ENCODE data around the gene ANGPTL8. TPM values are rescaled to one million over a fixed set of nuclear protein-coding genes. Genes with fewer than 3 reads are reported as not detected.
A peak's percentile ranks its signal among the peaks of the same experiment; 100 is the strongest.

Gene ANGPTL8
- total and polyA plus RNA-seq, 9 of the 15 experiments (the other 6 are each of a cell fraction or from before 2014, with no cell fraction given) = not detected

GRCh38 chr19:11197291-11198174 lies 41.9 kb upstream of the ANGPTL8 start, which contains the start of gene KANK2 (continued):
- TF ChIP-seq VEZF1 (CRISPR knock-in tag; IDR thresholded peaks at IDR 0.05) (peak; percentile 98), POLR2AphosphoS5 (IDR thresholded peaks at IDR 0.05; ENCODE audit: control insufficient read depth, insufficient read depth, low read depth, low read length) (0 out of 2 replicates have a peak, but pooled peaks have one; percentile 25), PTBP1 (IDR thresholded peaks at IDR 0.05; ENCODE audit: low read depth, low read length) (0 out of 2 replicates have a peak, but pooled peaks have one; percentile 64), RBFOX2 (IDR thresholded peaks at IDR 0.05; ENCODE audit: low read depth, low read length) (peak; percentile 72), SMC3 (conservative IDR thresholded peaks at IDR 0.05; ENCODE audit: insufficient read depth, low read depth, low read length) (0 out of 2 replicates have a peak, but pooled peaks have one; percentile 25), KDM1A (IDR thresholded peaks at IDR 0.05) (peak; percentile 93 to 95), ID3 (CRISPR knock-in tag; IDR thresholded peaks at IDR 0.05) (no peak), ID3 (tag; IDR thresholded peaks at IDR 0.05) (peak; percentile 67), ZBTB17 (CRISPR knock-in tag; IDR thresholded peaks at IDR 0.05) (0 out of 2 replicates have a peak, but pooled peaks have one; percentile 10), PHF20 (IDR thresholded peaks at IDR 0.05; ENCODE audit: partially characterized antibody) (peak; percentile 72), MAX (CRISPR knock-in tag; IDR thresholded peaks at IDR 0.05) (peak; percentile 36; the same call in 1 of the 2 replicates), NRF1 (conservative IDR thresholded peaks at IDR 0.05 in 1 of 2, IDR thresholded peaks at IDR 0.05 in 1 of 2) (peak; percentile 25 to 43; a peak in 3 of 4 replicates), TEAD1 (CRISPR knock-in tag; IDR thresholded peaks at IDR 0.05) (0 out of 4 replicates have a peak, but pooled peaks of 1 of the 2 experiments have one; percentile 24), FOXA3 (CRISPR knock-in tag; conservative IDR thresholded peaks at IDR 0.05 in 1 of 2, IDR thresholded peaks at IDR 0.05 in 1 of 2) (0 out of 4 replicates have a peak, but pooled peaks of 1 of the 2 experiments have one; percentile 44), ARID1B (IDR thresholded peaks at IDR 0.05) (peak; percentile 42; the same call in 1 of the 2 replicates), TRIM25 (IDR thresholded peaks at IDR 0.05; ENCODE audit: borderline replicate concordance) (no peak), PHF8 (IDR thresholded peaks at IDR 0.05; ENCODE audit: borderline replicate concordance, low read length) (peak; percentile 68; the same call in 1 of the 2 replicates), ZNF124 (CRISPR knock-in tag; IDR thresholded peaks at IDR 0.05) (no peak), ZNF740 (CRISPR knock-in tag; IDR thresholded peaks at IDR 0.05) (peak; percentile 87), ZNF740 (tag; IDR thresholded peaks at IDR 0.05) (peak in 1 of 2 experiments; percentile 83; a peak in 2 of 4 replicates), SP2 (IDR thresholded peaks at IDR 0.05; ENCODE audit: extremely low read depth, low read depth, low read length, poor library complexity, severe bottlenecking) (no peak)

Data from K562 (cell line).